HL-60 (cell line): Measurements from ENCODE around the gene DNAH17.
A peak's percentile ranks its signal among the peaks of the same experiment; 100 is the strongest.

Source experiments
- DNase-seq, 2 experiments: peaks; one replicate each; pipeline ENCODE4 v3.0.0-alpha.2; 2010 to 2020; ENCODE audit warnings: low read depth in 1 of 2, low spot score in 1 of 2
- H3K27ac ChIP-seq: fragments of 250-450 bp; sonication (Bioruptor Pico); replicated peaks from 2 replicates; pipeline ENCODE4 v1.5.1; 2020; ENCODE audit warnings: mild to moderate bottlenecking, moderate library complexity
- H3K27me3 ChIP-seq: fragments of 250-450 bp; sonication (Bioruptor Pico); 2 replicates; pipeline ENCODE4 v1.5.1; 2021; ENCODE audit warnings: mild to moderate bottlenecking, moderate library complexity; ENCODE audit not compliant: insufficient read depth, poor library complexity, severe bottlenecking
- H3K4me3 ChIP-seq: replicated peaks from 2 replicates; pipeline ENCODE4 v1.5.1; 2011; ENCODE audit warnings: mild to moderate bottlenecking, control low read depth, low read length; ENCODE audit not compliant: insufficient read depth
- GABPA ChIP-seq: IDR thresholded peaks from 2 replicates; pipeline ENCODE4 v1.6.1; 2012; ENCODE audit warnings: low read depth
- POLR2AphosphoS5 ChIP-seq: IDR thresholded peaks from 2 replicates; pipeline ENCODE4 v1.6.1; 2012; ENCODE audit warnings: low read depth
- SPI1 ChIP-seq: IDR thresholded peaks from 2 replicates; pipeline ENCODE4 v1.6.1; 2012; ENCODE audit warnings: low read depth, mild to moderate bottlenecking, borderline replicate concordance
- TF ChIP-seq, protein P1 (sequence below): IDR thresholded peaks from one replicate; pipeline ENCODE4 v1.5.1; 2011; ENCODE audit warnings: low read length, control low read depth, inconsistent platforms; ENCODE audit not compliant: insufficient read depth
- TF ChIP-seq, protein P2 (sequence below): IDR thresholded peaks from 2 replicates; pipeline ENCODE4 v1.6.1; 2012; ENCODE audit warnings: low read depth; ENCODE audit not compliant: insufficient replicate concordance

The DNAH17 gene

GRCh38 chr17:78414178-78415162 is 162.7 kb downstream of the DNAH17 start:
- no peak for DNase-seq
- no peak overlapping the region for H3K4me3 ChIP-seq

DNA sequence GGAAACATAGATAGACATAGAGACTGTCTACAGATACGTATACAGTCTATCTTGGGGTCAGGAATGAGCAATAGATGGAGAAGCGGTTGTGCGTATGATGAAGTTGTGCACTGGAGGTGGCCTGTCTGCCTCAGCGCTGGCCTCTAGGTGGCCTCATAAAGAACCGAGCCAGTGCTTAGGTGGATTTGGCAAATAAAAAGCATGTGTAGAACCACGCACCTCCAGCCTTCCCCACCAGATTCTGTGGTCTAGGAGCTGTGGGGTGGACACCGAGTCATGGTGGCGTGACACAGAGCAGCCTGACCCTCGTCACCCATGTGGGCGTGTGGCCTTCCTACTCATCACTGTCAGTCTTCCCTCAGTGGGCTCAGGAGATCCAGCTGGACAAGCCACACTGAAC is 164.8 kb downstream of the DNAH17 start:
- Histone ChIP-seq H3K27me3 (no peaks in the 10 kb centered on the region), H3K27ac (peak overlapping the region; percentile 18), H3K4me3 (no peak overlapping the region)
- TF ChIP-seq SPI1: no peak
- TF ChIP-seq, protein P1, sequence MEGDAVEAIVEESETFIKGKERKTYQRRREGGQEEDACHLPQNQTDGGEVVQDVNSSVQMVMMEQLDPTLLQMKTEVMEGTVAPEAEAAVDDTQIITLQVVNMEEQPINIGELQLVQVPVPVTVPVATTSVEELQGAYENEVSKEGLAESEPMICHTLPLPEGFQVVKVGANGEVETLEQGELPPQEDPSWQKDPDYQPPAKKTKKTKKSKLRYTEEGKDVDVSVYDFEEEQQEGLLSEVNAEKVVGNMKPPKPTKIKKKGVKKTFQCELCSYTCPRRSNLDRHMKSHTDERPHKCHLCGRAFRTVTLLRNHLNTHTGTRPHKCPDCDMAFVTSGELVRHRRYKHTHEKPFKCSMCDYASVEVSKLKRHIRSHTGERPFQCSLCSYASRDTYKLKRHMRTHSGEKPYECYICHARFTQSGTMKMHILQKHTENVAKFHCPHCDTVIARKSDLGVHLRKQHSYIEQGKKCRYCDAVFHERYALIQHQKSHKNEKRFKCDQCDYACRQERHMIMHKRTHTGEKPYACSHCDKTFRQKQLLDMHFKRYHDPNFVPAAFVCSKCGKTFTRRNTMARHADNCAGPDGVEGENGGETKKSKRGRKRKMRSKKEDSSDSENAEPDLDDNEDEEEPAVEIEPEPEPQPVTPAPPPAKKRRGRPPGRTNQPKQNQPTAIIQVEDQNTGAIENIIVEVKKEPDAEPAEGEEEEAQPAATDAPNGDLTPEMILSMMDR: peak; percentile 43
- peak in 1 of 2 experiments; percentile 14 for DNase-seq

More at GRCh38 chr17:78414178-78415162, 162.7 kb downstream of the DNAH17 start:
- TF ChIP-seq, protein P2, sequence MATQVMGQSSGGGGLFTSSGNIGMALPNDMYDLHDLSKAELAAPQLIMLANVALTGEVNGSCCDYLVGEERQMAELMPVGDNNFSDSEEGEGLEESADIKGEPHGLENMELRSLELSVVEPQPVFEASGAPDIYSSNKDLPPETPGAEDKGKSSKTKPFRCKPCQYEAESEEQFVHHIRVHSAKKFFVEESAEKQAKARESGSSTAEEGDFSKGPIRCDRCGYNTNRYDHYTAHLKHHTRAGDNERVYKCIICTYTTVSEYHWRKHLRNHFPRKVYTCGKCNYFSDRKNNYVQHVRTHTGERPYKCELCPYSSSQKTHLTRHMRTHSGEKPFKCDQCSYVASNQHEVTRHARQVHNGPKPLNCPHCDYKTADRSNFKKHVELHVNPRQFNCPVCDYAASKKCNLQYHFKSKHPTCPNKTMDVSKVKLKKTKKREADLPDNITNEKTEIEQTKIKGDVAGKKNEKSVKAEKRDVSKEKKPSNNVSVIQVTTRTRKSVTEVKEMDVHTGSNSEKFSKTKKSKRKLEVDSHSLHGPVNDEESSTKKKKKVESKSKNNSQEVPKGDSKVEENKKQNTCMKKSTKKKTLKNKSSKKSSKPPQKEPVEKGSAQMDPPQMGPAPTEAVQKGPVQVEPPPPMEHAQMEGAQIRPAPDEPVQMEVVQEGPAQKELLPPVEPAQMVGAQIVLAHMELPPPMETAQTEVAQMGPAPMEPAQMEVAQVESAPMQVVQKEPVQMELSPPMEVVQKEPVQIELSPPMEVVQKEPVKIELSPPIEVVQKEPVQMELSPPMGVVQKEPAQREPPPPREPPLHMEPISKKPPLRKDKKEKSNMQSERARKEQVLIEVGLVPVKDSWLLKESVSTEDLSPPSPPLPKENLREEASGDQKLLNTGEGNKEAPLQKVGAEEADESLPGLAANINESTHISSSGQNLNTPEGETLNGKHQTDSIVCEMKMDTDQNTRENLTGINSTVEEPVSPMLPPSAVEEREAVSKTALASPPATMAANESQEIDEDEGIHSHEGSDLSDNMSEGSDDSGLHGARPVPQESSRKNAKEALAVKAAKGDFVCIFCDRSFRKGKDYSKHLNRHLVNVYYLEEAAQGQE: no peak
- TF ChIP-seq, protein P1: no peak
- no peak for TF ChIP-seq GABPA
- H3K27ac ChIP-seq: peak overlapping the region; percentile 9
- no peaks in the 10 kb centered on the region for H3K27me3 ChIP-seq

GRCh38 chr17:78411241-78411857 is 165.8 kb downstream of the DNAH17 start:
- no peak for DNase-seq
- Histone ChIP-seq H3K27me3 (no peaks in the 10 kb centered on the region), H3K4me3 (no peak overlapping the region), H3K27ac (no peak overlapping the region)
- TF ChIP-seq, protein P2: no peak
- TF ChIP-seq SPI1: no peak
- no peak for TF ChIP-seq GABPA
- no peak for TF ChIP-seq POLR2AphosphoS5
- TF ChIP-seq, protein P1: no peak
